Tibial nerve (tissue), 4 donors: Measurements from ENCODE around the gene ACVR1B. TPM values are rescaled to one million over a fixed set of nuclear protein-coding genes. Genes with fewer than 3 reads are reported as not detected.

ENCODE experiments used
- DNase-seq, 2 donors: peaks; one replicate each; pipeline ENCODE4 v3.0.0-alpha.2; 2019; ENCODE audit warnings: low spot score in 2 of 2
- H3K27ac ChIP-seq, 4 donors: fragments of 200-600 bp; sonication (generic) in 3 of 4; one replicate each; pipeline ENCODE4 v1.5.1; 2017 to 2019; ENCODE audit warnings: mild to moderate bottlenecking in 1 of 4
- H3K27me3 ChIP-seq, 2 donors: fragments of 200-600 bp; sonication (generic) in 1 of 2; one replicate each; pipeline versions ENCODE4 v1.5.1 to v1.6.0; 2017 to 2019
- H3K36me3 ChIP-seq, 3 donors: fragments of 200-600 bp; sonication (generic); one replicate each; pipeline ENCODE4 v1.5.1; 2018 to 2019
- H3K4me1 ChIP-seq, 4 donors: fragments of 200-600 bp; sonication (generic) in 3 of 4; one replicate each; pipeline ENCODE4 v1.5.1; 2017 to 2019
- H3K4me3 ChIP-seq, 4 donors: fragments of 200-600 bp; sonication (generic) in 3 of 4; one replicate each; pipeline ENCODE4 v1.5.1; 2017 to 2019; ENCODE audit warnings: mild to moderate bottlenecking in 1 of 4, moderate library complexity in 1 of 4
- H3K9me3 ChIP-seq, 4 donors: fragments of 200-600 bp; sonication (generic) in 3 of 4; one replicate each; pipeline ENCODE4 v1.5.1; 2017 to 2019
- CTCF ChIP-seq, 5 experiments: fragments of 200-600 bp in 3 of 5; fragments of 450-650 bp in 2 of 5; sonication (generic) in 3 of 5; IDR thresholded peaks; one replicate each; pipeline ENCODE4 v1.5.1; 2016 to 2019; ENCODE audit warnings: antibody characterized with exemption in 5 of 5, mild to moderate bottlenecking in 3 of 5, moderate library complexity in 2 of 5
- EP300 ChIP-seq, 2 donors: sonication (generic); formaldehyde crosslinking; IDR thresholded peaks; one replicate each; pipeline ENCODE4 v1.6.1; 2017; ENCODE audit warnings: antibody characterized with exemption in 2 of 2, mild to moderate bottlenecking in 1 of 2
- POLR2A ChIP-seq, 2 donors: fragments of 450-650 bp; IDR thresholded peaks; one replicate each; pipeline ENCODE4 v1.6.1; 2017; ENCODE audit warnings: antibody characterized with exemption in 2 of 2, mild to moderate bottlenecking in 2 of 2, moderate library complexity in 2 of 2
- WGBS, 2 donors: methylation state at CpG; one replicate each; pipeline ENCODE4 v1.1.5; 2018; 5-methylcytosine and 5-hydroxymethylcytosine counted together
- total RNA-seq, 4 donors: library from RNA; depleted of rRNA; stranded (reverse); fragments of >200 nt; gene quantifications; one replicate each; pipeline ENCODE4 v1.1.0, GENCODE V29; 2016

Gene ACVR1B
- total RNA-seq, 4 donors from 2014 or later, result 11.6 to 19.8 (median 17.1) TPM

DNA sequence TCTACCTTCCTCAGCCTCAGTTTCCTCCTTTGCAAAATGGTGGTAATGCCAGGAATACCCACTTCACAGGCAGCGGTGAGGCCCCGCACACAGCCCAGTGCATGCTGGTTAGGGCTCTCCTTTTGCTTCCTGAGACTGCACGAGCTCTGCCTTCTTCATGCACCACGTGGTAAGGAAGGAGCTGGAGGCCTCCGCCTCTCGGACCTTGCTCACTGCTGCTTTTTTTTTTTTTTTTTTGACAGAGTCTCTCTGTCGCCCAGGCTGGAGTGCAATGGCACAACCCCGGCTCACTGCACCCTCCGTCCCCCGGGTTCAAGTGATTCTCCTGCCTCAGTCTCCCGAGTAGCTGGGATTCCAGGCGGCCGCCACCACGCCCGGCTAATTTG, 73.3 kb downstream of the ACVR1B start:
- Histone ChIP-seq H3K4me1 (peaks cover 0 to 38% (median 18%) of the 10 kb centered on the region in 4 donors), H3K4me3 (peak overlapping the region in 2 of 4 donors; percentile 39 to 44), H3K27me3 (no peaks in the 10 kb centered on the region), H3K36me3 (no peaks in the 10 kb centered on the region), H3K9me3 (no peaks in the 10 kb centered on the region), H3K27ac (peak overlapping the region; percentile 58 to 89 (median 84))
- TF ChIP-seq POLR2A (IDR thresholded peaks at IDR 0.05) (no peak), EP300 (IDR thresholded peaks at IDR 0.05) (no peak), CTCF (IDR thresholded peaks at IDR 0.05) (no peak)
- DNase-seq, result no peak
- 72 to 76% methylated on average over 15 of the region's 15 CpGs for WGBS, 2 donors

DNA sequence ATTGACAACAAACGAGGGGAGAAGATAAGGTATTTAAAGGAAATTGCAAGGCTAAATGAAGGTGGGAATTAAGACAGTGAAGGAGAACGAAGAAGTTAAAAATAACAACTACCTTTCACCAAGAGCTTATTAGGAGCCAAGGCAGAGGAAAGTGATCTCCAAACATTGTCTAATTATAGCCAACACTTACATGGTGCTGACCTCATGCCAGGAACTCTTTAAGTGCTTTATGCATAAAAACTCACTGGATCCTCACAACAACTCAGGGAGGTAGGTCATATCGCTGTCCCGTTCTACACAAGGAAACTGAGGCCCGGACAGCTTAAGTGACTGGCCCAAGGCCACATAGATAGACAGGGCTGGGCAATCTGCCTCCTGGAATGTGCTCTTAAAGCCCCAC, 74.8 kb downstream of the ACVR1B start:
- no peak overlapping the region for H3K4me3 ChIP-seq
- H3K9me3 ChIP-seq, result no peaks in the 10 kb centered on the region
- H3K27me3 ChIP-seq, result no peaks in the 10 kb centered on the region
- WGBS, 2 donors, result 55 to 63% methylated on average over 5 of the region's 5 CpGs
- peak overlapping the region in 3 of 4 donors; percentile 58 to 88 (median 79) for H3K27ac ChIP-seq
- no peaks in the 10 kb centered on the region for H3K36me3 ChIP-seq
- no peak for TF ChIP-seq EP300 (IDR thresholded peaks at IDR 0.05)
- no peak for TF ChIP-seq CTCF (IDR thresholded peaks at IDR 0.05)
- TF ChIP-seq POLR2A (IDR thresholded peaks at IDR 0.05), result no peak
- peaks cover 0 to 34% (median 18%) of the 10 kb centered on the region in 4 donors for H3K4me1 ChIP-seq
- no peak for DNase-seq

- TF ChIP-seq CTCF (IDR thresholded peaks at IDR 0.05), result no peak
- TF ChIP-seq EP300 (IDR thresholded peaks at IDR 0.05), result no peak
- no peak for TF ChIP-seq POLR2A (IDR thresholded peaks at IDR 0.05)
- peaks cover 4 to 39% (median 20%) of the 10 kb centered on the region in 4 donors for H3K4me1 ChIP-seq
- no peaks in the 10 kb centered on the region for H3K27me3 ChIP-seq
- peak overlapping the region in 1 of 4 donors; percentile 88 for H3K27ac ChIP-seq
- H3K4me3 ChIP-seq, result no peak overlapping the region
- no peaks in the 10 kb centered on the region for H3K9me3 ChIP-seq
- DNase-seq, result no peak
- H3K36me3 ChIP-seq, result no peaks in the 10 kb centered on the region
- 70 to 73% methylated on average over 7 to 9 of the region's 12 CpGs for WGBS, 2 donors
Measured at GRCh38 chr12:52027085-52027843, 75.8 kb downstream of the ACVR1B start.

GRCh38 chr12:52029685-52030084, 78.2 kb downstream of the ACVR1B start:
- WGBS, 2 donors, result 43 to 53% methylated on average over 4 of the region's 4 CpGs
- DNase-seq, result no peak
- TF ChIP-seq CTCF (IDR thresholded peaks at IDR 0.05) (no peak), POLR2A (IDR thresholded peaks at IDR 0.05) (no peak), EP300 (IDR thresholded peaks at IDR 0.05) (no peak)
- Histone ChIP-seq H3K9me3 (no peaks in the 10 kb centered on the region), H3K4me1 (peaks cover 4 to 37% (median 22%) of the 10 kb centered on the region in 4 donors), H3K36me3 (no peaks in the 10 kb centered on the region), H3K27ac (peak overlapping the region in 1 of 4 donors; percentile 10), H3K4me3 (no peak overlapping the region), H3K27me3 (no peaks in the 10 kb centered on the region)

DNA sequence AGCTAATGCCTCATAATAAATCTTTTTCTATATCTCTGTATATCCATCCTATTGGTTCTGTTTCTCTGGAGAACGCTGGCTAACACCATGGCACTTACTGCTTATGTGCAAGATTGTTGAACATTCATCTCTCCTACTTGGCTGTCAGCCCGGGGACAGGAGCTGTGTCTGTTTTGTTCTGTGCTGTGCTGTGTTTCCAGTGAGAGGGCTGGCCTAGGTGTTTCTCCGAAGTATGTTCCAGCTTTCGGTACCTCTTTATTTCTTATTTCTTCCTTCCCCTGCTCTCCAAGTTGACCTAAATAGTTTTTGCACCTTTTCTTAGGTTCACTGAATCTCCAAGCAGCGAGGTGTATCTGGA, 80.9 kb downstream of the ACVR1B start:
- H3K27ac ChIP-seq, result peak overlapping the region; percentile 87 to 99 (median 93)
- TF ChIP-seq EP300 (IDR thresholded peaks at IDR 0.05) (no peak), POLR2A (IDR thresholded peaks at IDR 0.05) (no peak), CTCF (IDR thresholded peaks at IDR 0.05) (no peak)
- no peaks in the 10 kb centered on the region for H3K9me3 ChIP-seq
- H3K27me3 ChIP-seq, result no peaks in the 10 kb centered on the region
- no peaks in the 10 kb centered on the region for H3K36me3 ChIP-seq
- peak; percentile 80 to 95 for DNase-seq
- 5 to 7% methylated on average over 5 of the region's 5 CpGs for WGBS, 2 donors
- H3K4me1 ChIP-seq, result peaks cover 4 to 46% (median 26%) of the 10 kb centered on the region in 4 donors
- peak overlapping the region; percentile 18 to 44 (median 28) for H3K4me3 ChIP-seq
